B cell (primary cell): ENCODE measurements around the gene LRRC42. TPM values are rescaled to one million over a fixed set of nuclear protein-coding genes. Genes with fewer than 3 reads are reported as not detected.

Source experiments
- ATAC-seq: fragments of 200-7000 bp; cut with Tn5 transposase; one replicate; pipeline ENCODE4 v1.10.0; 2021; ENCODE audit warnings: low read depth, mild to moderate bottlenecking, moderate number of reproducible peaks, moderate library complexity
- CTCF ChIA-PET: fragments of 350-600 bp; sonication (Branson Sonifier 250); formaldehyde crosslinking; loops from one replicate; lab custom pipeline; 2021; ENCODE audit warnings: antibody characterized with exemption, inconsistent platforms; lab: Charles Lee
- POLR2A ChIA-PET: fragments of 350-600 bp; sonication (Branson Sonifier 250); formaldehyde crosslinking; loops from one replicate; lab custom pipeline; 2021; ENCODE audit warnings: antibody characterized with exemption; lab: Charles Lee
- DNase-seq: peaks from one replicate; pipeline ENCODE4 v3.0.0; 2013
- H2AFZ ChIP-seq: 2 replicates; pipeline ENCODE4 v1.6.1; 2012; ENCODE audit warnings: mild to moderate bottlenecking, low read depth, low read length; ENCODE audit not compliant: insufficient read depth, poor library complexity, severe bottlenecking
- H3K27ac ChIP-seq, 2 donors: 1 replicate in 1 of 2; 2 replicates in 1 of 2; pipeline ENCODE4 v1.5.1; 2012 to 2013; ENCODE audit warnings: low read length in 2 of 2, mild to moderate bottlenecking in 2 of 2, moderate library complexity in 1 of 2
- H3K27me3 ChIP-seq, 4 experiments: fragments of 200-600 bp in 1 of 4; sonication (generic) in 1 of 4; replicated peaks in 1 of 4; 1 replicate in 2 of 4; 2 replicates in 2 of 4; pipeline versions ENCODE4 v1.6.1 to v1.7.0; 2013 to 2016; ENCODE audit warnings: low read length in 3 of 4, mild to moderate bottlenecking in 2 of 4, mixed read lengths in 1 of 4, moderate library complexity in 1 of 4; ENCODE audit not compliant: insufficient read depth in 4 of 4, control insufficient read depth in 3 of 4; ENCODE audit errors: control extremely low read depth in 1 of 4
- H3K36me3 ChIP-seq, 2 experiments: replicated peaks in 1 of 2; 1 replicate in 1 of 2; 2 replicates in 1 of 2; pipeline versions ENCODE4 v1.6.1 to v1.7.1; 2013; ENCODE audit warnings: low read length in 1 of 2; ENCODE audit not compliant: insufficient read depth in 2 of 2, control insufficient read depth in 1 of 2; ENCODE audit errors: control extremely low read depth in 1 of 2, extremely low read depth in 1 of 2
- H3K4me1 ChIP-seq, 2 donors: fragments of 200-600 bp in 1 of 2; sonication (generic) in 1 of 2; 1 replicate in 1 of 2; 2 replicates in 1 of 2; pipeline versions ENCODE4 v1.5.1 to v1.6.1; 2013 to 2017; ENCODE audit warnings: low read length in 2 of 2; ENCODE audit not compliant: control insufficient read depth in 2 of 2, insufficient read depth in 2 of 2
- H3K4me2 ChIP-seq: replicated peaks from 2 replicates; pipeline ENCODE3; 2012; ENCODE audit warnings: mild to moderate bottlenecking, low read depth, low read length; ENCODE audit not compliant: poor library complexity, severe bottlenecking
- H3K4me3 ChIP-seq, 5 experiments: fragments of 200-600 bp in 1 of 5; sonication (generic) in 1 of 5; 1 replicate in 3 of 5; 2 replicates in 2 of 5; pipeline versions ENCODE4 v1.5.1 to v1.7.0; 2011 to 2016; ENCODE audit warnings: low read length in 4 of 5, mild to moderate bottlenecking in 4 of 5, low read depth in 2 of 5, control low read depth in 1 of 5, moderate library complexity in 1 of 5; ENCODE audit not compliant: insufficient read depth in 1 of 5; ENCODE audit errors: control extremely low read depth in 1 of 5, extremely low read depth in 1 of 5
- H3K79me2 ChIP-seq: fragments of 200-600 bp; sonication (generic); one replicate; pipeline ENCODE4 v1.6.0; 2016; ENCODE audit warnings: low read length; ENCODE audit not compliant: control insufficient read depth, insufficient read depth
- H3K9ac ChIP-seq: fragments of 200-600 bp; sonication (generic); 2 replicates; pipeline ENCODE4 v1.6.1; 2017; ENCODE audit warnings: mild to moderate bottlenecking, low read length, moderate library complexity
- H3K9me3 ChIP-seq, 3 donors: one replicate each; pipeline versions ENCODE4 v1.6.1 to v1.7.1; 2013; ENCODE audit warnings: low read length in 2 of 3; ENCODE audit not compliant: control insufficient read depth in 2 of 3, insufficient read depth in 1 of 3; ENCODE audit errors: control extremely low read depth in 1 of 3
- H4K20me1 ChIP-seq: 2 replicates; pipeline ENCODE4 v1.6.0; 2012; ENCODE audit warnings: mild to moderate bottlenecking, low read length; ENCODE audit not compliant: insufficient read depth, control insufficient read depth, poor library complexity, severe bottlenecking
- H3K27ac Mint-ChIP-seq: one replicate; pipeline ENCODE4 v1.8.0; 2021; ENCODE audit warnings: mixed read lengths
- H3K27me3 Mint-ChIP-seq: one replicate; pipeline ENCODE4 v1.8.0; 2021; ENCODE audit warnings: mixed read lengths
- H3K4me1 Mint-ChIP-seq: one replicate; pipeline ENCODE4 v1.8.0; 2021; ENCODE audit warnings: mixed read lengths
- H3K4me3 Mint-ChIP-seq: one replicate; pipeline ENCODE4 v1.8.0; 2021; ENCODE audit warnings: mixed read lengths
- H3K9me3 Mint-ChIP-seq: one replicate; pipeline ENCODE4 v1.8.0; 2022; ENCODE audit warnings: mixed read lengths; ENCODE audit not compliant: insufficient read depth
- CTCF ChIP-seq: fragments of 200-600 bp; IDR thresholded peaks from one replicate; pipeline ENCODE4 v1.8.0; 2022; ENCODE audit warnings: antibody characterized with exemption, mild to moderate bottlenecking
- EZH2 ChIP-seq: IDR thresholded peaks from 2 replicates; pipeline ENCODE4 v1.6.1; 2012; ENCODE audit warnings: borderline replicate concordance, low read depth, mild to moderate bottlenecking, moderate library complexity, low read length; ENCODE audit not compliant: insufficient read depth, poor library complexity, severe bottlenecking
- WGBS: methylation state at CpG from one replicate; pipeline ENCODE4 v1.1.5; 2013; ENCODE audit warnings: missing lambda C conversion rate; ENCODE audit not compliant: insufficient coverage; 5-methylcytosine and 5-hydroxymethylcytosine counted together
- intact Hi-C: fragments of 100-400 bp; cut with micrococcal nuclease; formaldehyde crosslinking; loops from one replicate; pipeline ENCODE4 v1.10.0; 2022
- polyA plus RNA-seq: library from polyadenylated mRNA; depleted of rRNA; stranded (reverse); fragments of >200 nt; gene quantifications from 2 replicates; pipeline ENCODE4 v1.2.3, GENCODE V29; 2012
- total RNA-seq, 2 donors: library from RNA; stranded (reverse); fragments of 120-200 nt in 1 of 2; gene quantifications; 1 replicate in 1 of 2; 2 replicates in 1 of 2; pipeline versions ENCODE4 v1.2.3 to v1.2.4, GENCODE V29; 2013 to 2022

Gene LRRC42
- total and polyA plus RNA-seq, 2 donors (not counting 1 experiment from before 2014, with no cell fraction given): 4.7 to 10.3 TPM

GRCh38 chr1:53962395-53962794 is 16.2 kb downstream of the LRRC42 start:
- no peaks in the 10 kb centered on the region for H3K9me3 ChIP-seq
- Mint-ChIP-seq H3K4me1 (no peaks in the 10 kb centered on the region), H3K27ac (no peak overlapping the region), H3K9me3 (no peaks in the 10 kb centered on the region), H3K27me3 (no peaks in the 10 kb centered on the region), H3K4me3 (no peak overlapping the region)
- H3K4me2 ChIP-seq: no peak overlapping the region
- WGBS: 100% methylated on average over 2 of the region's 4 CpGs
- TF ChIP-seq EZH2: no peak
- TF ChIP-seq CTCF: no peak
- H3K36me3 ChIP-seq: peaks cover 15 to 27% of the 10 kb centered on the region in 2 experiments
- ATAC-seq (no peak), DNase-seq (no peak)
- no peak overlapping the region for H3K4me3 ChIP-seq
- POLR2A ChIA-PET: no interaction called here
- CTCF ChIA-PET: interaction anchor here (1.1 to 3.5 kb wide), 4 partner anchors 10 to 102 kb away, joined by 3 to 28 read pairs (median 4); partner anchors contain the start of genes IFT25 and LRRC42
- H3K27ac ChIP-seq: no peak overlapping the region
- H4K20me1 ChIP-seq: no peaks in the 10 kb centered on the region
- H3K27me3 ChIP-seq: no peaks in the 10 kb centered on the region
- H2AFZ ChIP-seq: no peak overlapping the region
- intact Hi-C loops: no loop called here
- H3K4me1 ChIP-seq: peaks cover 0 to 6% of the 10 kb centered on the region in 2 donors
- no peak overlapping the region for H3K9ac ChIP-seq
- H3K79me2 ChIP-seq: no peaks in the 10 kb centered on the region

GRCh38 chr1:53963460-53963859 is 17.3 kb downstream of the LRRC42 start:
- ChIA-PET POLR2A (no interaction called here), CTCF (interaction anchor here (1.2 to 3.5 kb wide), 2 partner anchors 17 to 103 kb away, joined by 3 to 28 read pairs; partner anchors contain the start of genes IFT25 and LRRC42)
- H3K79me2 ChIP-seq: no peaks in the 10 kb centered on the region
- DNase-seq (no peak), ATAC-seq (no peak)
- Mint-ChIP-seq H3K4me1 (no peaks in the 10 kb centered on the region), H3K4me3 (no peak overlapping the region), H3K9me3 (no peaks in the 10 kb centered on the region), H3K27ac (no peak overlapping the region), H3K27me3 (no peaks in the 10 kb centered on the region)
- no peak overlapping the region for H2AFZ ChIP-seq
- no peak overlapping the region for H3K27ac ChIP-seq
- TF ChIP-seq CTCF (no peak), EZH2 (no peak)
- 73% methylated on average over 2 of the region's 4 CpGs for WGBS
- H4K20me1 ChIP-seq: no peaks in the 10 kb centered on the region
- H3K27me3 ChIP-seq: no peaks in the 10 kb centered on the region
- intact Hi-C loops: no loop called here
- H3K4me1 ChIP-seq: peaks cover 0 to 6% of the 10 kb centered on the region in 2 donors
- H3K36me3 ChIP-seq: peaks cover 16 to 35% of the 10 kb centered on the region in 2 experiments
- no peak overlapping the region for H3K9ac ChIP-seq
- H3K4me2 ChIP-seq: no peak overlapping the region
- no peak overlapping the region for H3K4me3 ChIP-seq
- no peaks in the 10 kb centered on the region for H3K9me3 ChIP-seq
